Mesendoderm (in vitro differentiated cells): Measurements from ENCODE around the gene NKX1-1.

Source experiments
- DNase-seq: peaks from one replicate; pipeline ENCODE4 v3.0.0; 2013
- H2AK5ac ChIP-seq: 2 replicates; pipeline ENCODE4 v1.6.1; 2013; ENCODE audit warnings: low read length, inconsistent platforms
- H2BK120ac ChIP-seq: 2 replicates; pipeline ENCODE4 v1.6.1; 2013; ENCODE audit warnings: low read depth, mild to moderate bottlenecking, low read length, moderate library complexity, mixed read lengths
- H2BK15ac ChIP-seq: replicated peaks from 2 replicates; pipeline ENCODE4 v1.6.1; 2013; ENCODE audit warnings: low read depth, mild to moderate bottlenecking, moderate library complexity
- H2BK5ac ChIP-seq: 2 replicates; pipeline ENCODE4 v1.6.1; 2013; ENCODE audit warnings: low read length, inconsistent platforms
- H3K18ac ChIP-seq: 2 replicates; pipeline ENCODE4 v1.6.1; 2013; ENCODE audit warnings: mild to moderate bottlenecking, low read length, mixed read lengths
- H3K23ac ChIP-seq: one replicate; pipeline ENCODE4 v1.6.1; 2013; ENCODE audit warnings: low read length
- H3K27ac ChIP-seq: 2 replicates; pipeline ENCODE4 v1.5.1; 2013; ENCODE audit warnings: low read depth, mild to moderate bottlenecking, inconsistent platforms, low read length, moderate library complexity
- H3K27me3 ChIP-seq: 2 replicates; pipeline ENCODE4 v1.6.1; 2013; ENCODE audit warnings: low read length, control low read depth, mild to moderate bottlenecking, inconsistent platforms; ENCODE audit not compliant: insufficient read depth, poor library complexity
- H3K36me3 ChIP-seq: 2 replicates; pipeline ENCODE4 v1.6.1; 2013; ENCODE audit warnings: low read length, inconsistent platforms; ENCODE audit not compliant: control insufficient read depth, insufficient read depth
- H3K4ac ChIP-seq: one replicate; pipeline ENCODE4 v1.6.1; 2013; ENCODE audit warnings: low read depth, mild to moderate bottlenecking, low read length, moderate library complexity
- H3K4me1 ChIP-seq: 2 replicates; pipeline ENCODE4 v1.6.1; 2013; ENCODE audit warnings: low read depth, low read length, inconsistent platforms; ENCODE audit not compliant: control insufficient read depth
- H3K4me2 ChIP-seq: 2 replicates; pipeline ENCODE4 v1.6.1; 2013; ENCODE audit warnings: low read length
- H3K4me3 ChIP-seq: 2 replicates; pipeline ENCODE4 v1.5.1; 2013; ENCODE audit warnings: mild to moderate bottlenecking, low read length
- H3K56ac ChIP-seq: one replicate; pipeline ENCODE4 v1.6.1; 2013; ENCODE audit warnings: low read length
- H3K79me1 ChIP-seq: 2 replicates; pipeline ENCODE4 v1.6.1; 2013; ENCODE audit warnings: low read length, inconsistent platforms
- H3K79me2 ChIP-seq: 2 replicates; pipeline ENCODE4 v1.6.1; 2013; ENCODE audit warnings: mild to moderate bottlenecking, low read length; ENCODE audit not compliant: control insufficient read depth, insufficient read depth
- H3K9ac ChIP-seq: 2 replicates; pipeline ENCODE4 v1.6.1; 2013; ENCODE audit warnings: low read length, inconsistent platforms
- H4K5ac ChIP-seq: one replicate; pipeline ENCODE4 v1.6.1; 2013; ENCODE audit warnings: low read length
- H4K8ac ChIP-seq: one replicate; pipeline ENCODE4 v1.6.1; 2013; ENCODE audit warnings: low read depth, mild to moderate bottlenecking, control low read depth, low read length, moderate library complexity
- WGBS: extraction: QIAGEN DNeasy Blood & Tissue Kit; methylation state at CpG from one replicate; pipeline ENCODE4 v1.1.7; 2013; ENCODE audit warnings: low lambda C conversion rate, missing lambda C conversion rate; ENCODE audit not compliant: insufficient coverage; ENCODE audit errors: extremely low coverage; 5-methylcytosine and 5-hydroxymethylcytosine counted together

Gene NKX1-1

GRCh38 chr4:1380368-1381151, 25.7 kb downstream of the NKX1-1 start:
- no peak for DNase-seq
- Histone ChIP-seq H3K4me1 (no peaks in the 10 kb centered on the region), H2BK5ac (no peak overlapping the region), H3K4me2 (no peak overlapping the region), H4K5ac (no peak overlapping the region), H3K79me2 (no peaks in the 10 kb centered on the region), H3K18ac (no peak overlapping the region), H2BK15ac (no peak overlapping the region), H2BK120ac (no peak overlapping the region), H3K4ac (no peak overlapping the region), H3K27ac (no peak overlapping the region), H3K56ac (no peak overlapping the region), H3K9ac (no peak overlapping the region), H3K23ac (no peak overlapping the region), H4K8ac (no peak overlapping the region), H3K27me3 (no peaks in the 10 kb centered on the region), H2AK5ac (no peak overlapping the region), H3K4me3 (no peak overlapping the region), H3K79me1 (no peaks in the 10 kb centered on the region), H3K36me3 (no peaks in the 10 kb centered on the region)
- WGBS = no CpG with 5 or more reads among the region's 36 CpGs

- no peak for DNase-seq
- H3K27ac ChIP-seq = no peak overlapping the region
- H2BK5ac ChIP-seq = no peak overlapping the region
- no peak overlapping the region for H3K4ac ChIP-seq
- H3K4me2 ChIP-seq = no peak overlapping the region
- no peaks in the 10 kb centered on the region for H3K4me1 ChIP-seq
- H3K9ac ChIP-seq = no peak overlapping the region
- H3K4me3 ChIP-seq = no peak overlapping the region
- H2BK15ac ChIP-seq = no peak overlapping the region
- no peaks in the 10 kb centered on the region for H3K79me1 ChIP-seq
- no peak overlapping the region for H2AK5ac ChIP-seq
- no CpG with 5 or more reads among the region's 31 CpGs for WGBS
- H2BK120ac ChIP-seq = no peak overlapping the region
- H3K36me3 ChIP-seq = no peaks in the 10 kb centered on the region
- H4K5ac ChIP-seq = no peak overlapping the region
- no peak overlapping the region for H3K18ac ChIP-seq
- no peaks in the 10 kb centered on the region for H3K27me3 ChIP-seq
- H4K8ac ChIP-seq = no peak overlapping the region
- H3K56ac ChIP-seq = no peak overlapping the region
- H3K79me2 ChIP-seq = no peaks in the 10 kb centered on the region
- no peak overlapping the region for H3K23ac ChIP-seq
These were observed 26.4 kb downstream of the NKX1-1 start for GRCh38 chr4:1379801-1380331.

- WGBS = no CpG with 5 or more reads among the region's 27 CpGs
- Histone ChIP-seq H3K4me3 (no peak overlapping the region), H3K36me3 (no peaks in the 10 kb centered on the region), H3K4me1 (no peaks in the 10 kb centered on the region), H3K27me3 (no peaks in the 10 kb centered on the region), H3K56ac (no peak overlapping the region), H3K23ac (no peak overlapping the region), H3K27ac (no peak overlapping the region), H2BK5ac (no peak overlapping the region), H3K18ac (no peak overlapping the region), H3K79me2 (no peaks in the 10 kb centered on the region), H4K8ac (no peak overlapping the region), H4K5ac (no peak overlapping the region), H2BK15ac (no peak overlapping the region), H2BK120ac (no peak overlapping the region), H3K4ac (no peak overlapping the region), H3K9ac (no peak overlapping the region), H2AK5ac (no peak overlapping the region), H3K79me1 (no peaks in the 10 kb centered on the region), H3K4me2 (no peak overlapping the region)
- no peak for DNase-seq
These were observed 26.9 kb downstream of the NKX1-1 start for GRCh38 chr4:1379351-1379781.

GRCh38 chr4:1378559-1379231, 27.5 kb downstream of the NKX1-1 start:
- Histone ChIP-seq H3K4me2 (no peak overlapping the region), H3K56ac (no peak overlapping the region), H4K5ac (no peak overlapping the region), H3K36me3 (no peaks in the 10 kb centered on the region), H3K4me1 (no peaks in the 10 kb centered on the region), H2BK5ac (no peak overlapping the region), H2AK5ac (no peak overlapping the region), H3K27ac (no peak overlapping the region), H3K18ac (no peak overlapping the region), H3K4me3 (no peak overlapping the region), H2BK15ac (no peak overlapping the region), H3K27me3 (no peaks in the 10 kb centered on the region), H3K9ac (no peak overlapping the region), H3K79me2 (no peaks in the 10 kb centered on the region), H3K79me1 (no peaks in the 10 kb centered on the region), H2BK120ac (no peak overlapping the region), H3K4ac (no peak overlapping the region), H3K23ac (no peak overlapping the region), H4K8ac (no peak overlapping the region)
- WGBS = no CpG with 5 or more reads among the region's 30 CpGs
- DNase-seq = no peak

- no peak overlapping the region for H2BK5ac ChIP-seq
- DNase-seq = no peak
- H2AK5ac ChIP-seq = no peak overlapping the region
- H3K9ac ChIP-seq = no peak overlapping the region
- no peak overlapping the region for H3K4me2 ChIP-seq
- H3K56ac ChIP-seq = no peak overlapping the region
- H3K27me3 ChIP-seq = no peaks in the 10 kb centered on the region
- no peaks in the 10 kb centered on the region for H3K79me1 ChIP-seq
- WGBS = no CpG with 5 or more reads among the region's 19 CpGs
- H3K4ac ChIP-seq = no peak overlapping the region
- H3K23ac ChIP-seq = no peak overlapping the region
- no peak overlapping the region for H3K4me3 ChIP-seq
- H2BK120ac ChIP-seq = no peak overlapping the region
- H3K18ac ChIP-seq = no peak overlapping the region
- no peak overlapping the region for H4K5ac ChIP-seq
- H3K79me2 ChIP-seq = no peaks in the 10 kb centered on the region
- H3K36me3 ChIP-seq = no peaks in the 10 kb centered on the region
- H2BK15ac ChIP-seq = no peak overlapping the region
- no peak overlapping the region for H3K27ac ChIP-seq
- H4K8ac ChIP-seq = no peak overlapping the region
- no peaks in the 10 kb centered on the region for H3K4me1 ChIP-seq
These were observed 28.5 kb downstream of the NKX1-1 start for GRCh38 chr4:1377606-1378261.
